ENCODE measurements around the gene IFRD2. TPM values are rescaled to one million over a fixed set of nuclear protein-coding genes. Genes with fewer than 3 reads are reported as not detected.
"Not testable (repeated sequence)": the region's sequence is repeated elsewhere in the genome, so short reads cannot be mapped to it uniquely, and the experiment has no call there.

Gene IFRD2
- total and polyA plus RNA-seq, 4 experiments from 2014 or later: 58.6 to 84.7 (median 63.7) TPM

DNA sequence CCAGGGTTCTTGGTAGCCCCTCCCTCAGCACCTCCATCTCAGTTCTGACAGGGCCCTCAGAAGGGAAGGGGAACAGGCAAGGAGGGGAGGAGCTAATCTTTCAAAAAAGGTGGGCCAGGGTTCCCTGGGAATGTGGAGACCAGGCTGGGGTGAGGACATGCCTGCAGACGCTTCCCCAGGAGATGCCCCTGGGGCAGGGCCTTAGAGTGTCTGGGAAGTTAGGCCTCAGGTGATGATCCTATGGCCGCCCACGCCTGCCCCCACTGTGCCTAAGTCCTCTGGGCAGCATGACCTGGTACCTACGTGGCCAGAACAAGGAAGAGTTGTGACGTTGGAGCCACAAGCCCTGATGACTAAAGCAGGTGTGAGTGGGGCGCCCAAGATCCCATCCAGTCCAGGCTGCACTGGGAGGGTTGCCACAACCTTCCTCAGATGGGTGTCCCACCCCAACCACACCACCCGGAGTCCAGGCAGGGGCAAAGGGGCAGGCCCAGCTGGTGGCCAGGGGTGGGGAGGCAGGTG, 27.2 kb downstream of the IFRD2 start:
- Histone ChIP-seq H3K4me3 (ENCODE audit: low read length in 2 of 2) (no peak overlapping the region), H3K36me3 (ENCODE audit: insufficient read depth, low read length) (no peaks in the 10 kb centered on the region), H3K27me3 (ENCODE audit: insufficient read depth, low read length) (no peaks in the 10 kb centered on the region), H3K4me1 (ENCODE audit: insufficient read depth, low read length) (peaks cover 7% of the 10 kb centered on the region), H3K27ac (ENCODE audit: low read depth, low read length) (no peak overlapping the region), H3K9me3 (ENCODE audit: control insufficient read depth in 1 of 2, low read length in 2 of 2) (no peaks in the 10 kb centered on the region)
- ChIA-PET POLR2A (ENCODE audit: partially characterized antibody) (no interaction called here), CTCF (ENCODE audit: partially characterized antibody) (interaction anchor here (1.2 to 1.4 kb wide), 2 partner anchors 18 to 74 kb away, joined by 3 to 4 read pairs; no protein-coding TSS in a partner anchor)
- Mint-ChIP-seq H3K4me3 (no peak overlapping the region), H3K9me3 (peaks cover 0 to 2% (median 0%) of the 10 kb centered on the region in 8 donors), H3K27ac (no peak overlapping the region), H3K36me3 (no peaks in the 10 kb centered on the region), H3K4me1 (no peaks in the 10 kb centered on the region), H3K27me3 (peaks cover 0 to 3% of the 10 kb centered on the region in 2 donors)
- intact Hi-C loops (cut with micrococcal nuclease): no loop called here
- peak in 1 of 5 donors; percentile 34 for DNase-seq

- H3K27ac ChIP-seq (ENCODE audit: low read depth, low read length): no peak overlapping the region
- H3K9me3 ChIP-seq (ENCODE audit: control insufficient read depth in 1 of 2, low read length in 2 of 2): no peaks in the 10 kb centered on the region
- H3K36me3 ChIP-seq (ENCODE audit: insufficient read depth, low read length): no peaks in the 10 kb centered on the region
- peaks cover 11% of the 10 kb centered on the region for H3K4me1 ChIP-seq (ENCODE audit: insufficient read depth, low read length)
- H3K4me3 Mint-ChIP-seq: no peak overlapping the region
- DNase-seq: peak in 1 of 5 donors; percentile 20
- H3K9me3 Mint-ChIP-seq: peaks cover 0 to 2% (median 0%) of the 10 kb centered on the region in 8 donors
- peaks cover 0 to 1% of the 10 kb centered on the region in 2 donors for H3K36me3 Mint-ChIP-seq
- intact Hi-C loops (cut with micrococcal nuclease): no loop called here
- no peak overlapping the region for H3K4me3 ChIP-seq (ENCODE audit: low read length in 2 of 2)
- no peaks in the 10 kb centered on the region for H3K27me3 ChIP-seq (ENCODE audit: insufficient read depth, low read length)
- POLR2A ChIA-PET (ENCODE audit: partially characterized antibody): interaction anchor here (0.6 to 1.5 kb wide), 5 partner anchors 15 to 793 kb away, joined by 3 to 8 read pairs (median 5); no protein-coding TSS in a partner anchor
- peaks cover 2 to 4% (median 3%) of the 10 kb centered on the region in 4 donors for H3K4me1 Mint-ChIP-seq
- H3K27ac Mint-ChIP-seq: no peak overlapping the region
- H3K27me3 Mint-ChIP-seq: peaks cover 0 to 3% of the 10 kb centered on the region in 2 donors
- CTCF ChIA-PET (ENCODE audit: partially characterized antibody): interaction anchor here (0.7 to 1.9 kb wide), 3 partner anchors 14 to 18 kb away, joined by 3 to 6 read pairs (median 4); no protein-coding TSS in a partner anchor
These were observed 27.8 kb downstream of the IFRD2 start for GRCh38 chr3:50264383-50264963.

DNA sequence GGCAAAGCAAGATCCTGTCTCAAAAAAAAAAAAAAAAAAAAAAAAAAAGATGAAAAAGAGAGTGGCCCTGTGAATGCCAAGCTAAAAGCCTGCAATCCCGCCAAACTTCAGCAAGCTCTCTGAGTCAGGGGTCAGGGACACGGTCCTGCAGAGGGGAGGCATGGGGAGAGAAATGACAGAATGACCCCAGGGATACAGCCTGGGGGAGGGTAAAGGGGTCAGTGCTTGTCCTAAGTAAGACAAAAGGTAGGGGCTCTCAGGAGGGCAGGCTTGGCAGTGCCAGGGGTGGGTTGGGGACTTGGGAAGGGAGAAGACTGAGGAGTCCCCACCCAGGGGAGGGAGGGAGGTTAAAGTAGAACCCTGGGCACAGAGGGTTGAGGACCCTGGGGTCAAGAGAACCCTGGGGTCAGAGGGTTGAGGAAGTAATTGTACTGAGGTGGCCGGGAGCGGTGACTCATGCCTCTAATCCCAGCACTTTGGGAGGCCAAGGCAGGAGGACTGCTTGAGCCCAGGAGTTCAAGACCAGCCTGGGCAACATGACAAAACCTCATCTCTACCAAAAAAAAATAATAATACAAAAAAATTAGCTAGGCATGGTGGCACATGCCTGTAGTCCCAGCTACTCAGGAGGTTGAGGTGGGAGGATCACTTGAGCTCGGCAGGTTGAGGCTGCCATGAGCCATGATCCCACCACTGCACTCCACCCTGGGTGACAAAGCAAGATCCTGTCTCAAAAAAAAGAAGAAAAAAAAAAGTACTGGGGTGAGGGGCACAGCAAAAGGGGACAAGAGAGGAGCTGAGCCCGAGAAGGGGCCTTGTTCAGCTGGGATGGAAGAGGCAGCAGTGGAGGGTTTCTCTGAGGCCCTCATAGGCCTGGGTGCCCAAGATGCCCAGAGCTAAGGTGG, 28.5 kb downstream of the IFRD2 start:
- Histone ChIP-seq H3K4me3 (ENCODE audit: low read length in 2 of 2) (no peak overlapping the region), H3K27ac (ENCODE audit: low read depth, low read length) (no peak overlapping the region), H3K9me3 (ENCODE audit: control insufficient read depth in 1 of 2, low read length in 2 of 2) (no peaks in the 10 kb centered on the region), H3K27me3 (ENCODE audit: insufficient read depth, low read length) (no peaks in the 10 kb centered on the region), H3K4me1 (ENCODE audit: insufficient read depth, low read length) (peaks cover 13% of the 10 kb centered on the region), H3K36me3 (ENCODE audit: insufficient read depth, low read length) (no peaks in the 10 kb centered on the region)
- peak in 1 of 5 donors; percentile 35 for DNase-seq
- Mint-ChIP-seq H3K36me3 (peaks cover 0 to 8% of the 10 kb centered on the region in 2 donors), H3K27me3 (peaks cover 0 to 3% of the 10 kb centered on the region in 2 donors), H3K4me3 (no peak overlapping the region), H3K9me3 (peaks cover 0 to 2% (median 0%) of the 10 kb centered on the region in 8 donors), H3K27ac (peak overlapping the region in 1 of 7 donors; percentile 75), H3K4me1 (peaks cover 2 to 9% (median 4%) of the 10 kb centered on the region in 4 donors)
- intact Hi-C loops (cut with micrococcal nuclease): no loop called here
- POLR2A ChIA-PET (ENCODE audit: partially characterized antibody): interaction anchor here (0.6 to 1.5 kb wide), 10 partner anchors 12 to 793 kb away, joined by 3 to 8 read pairs (median 4); partner anchors contain the start of genes HYAL3, LSMEM2 and NAA80
- CTCF ChIA-PET (ENCODE audit: partially characterized antibody): interaction anchor here (0.6 to 1.9 kb wide), 6 partner anchors 8 to 45 kb away, joined by 3 to 10 read pairs (median 4); no protein-coding TSS in a partner anchor

DNA sequence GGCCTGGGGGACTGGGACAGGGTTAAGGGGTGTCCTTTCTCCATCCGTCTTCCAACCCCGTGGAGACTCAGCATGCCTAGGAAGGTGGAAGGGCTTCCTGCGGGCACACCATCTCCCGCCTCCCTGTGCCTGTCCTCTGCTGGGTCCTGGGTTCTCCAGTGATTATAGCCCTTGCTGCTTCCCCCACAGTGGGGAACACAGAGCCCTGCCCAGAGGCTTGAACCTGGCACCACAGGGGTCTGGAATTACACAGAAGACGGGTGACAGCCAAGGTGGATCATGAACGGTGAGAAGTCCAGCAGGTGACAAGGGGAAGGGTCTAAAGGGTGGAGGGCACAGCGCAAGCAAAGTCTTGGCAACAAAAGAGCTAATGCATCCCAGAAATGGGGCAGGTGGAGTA, 29.5 kb downstream of the IFRD2 start:
- Mint-ChIP-seq H3K4me3 (no peak overlapping the region), H3K9me3 (peaks cover 0 to 2% (median 0%) of the 10 kb centered on the region in 8 donors), H3K27me3 (no peaks in the 10 kb centered on the region), H3K27ac (peak overlapping the region in 2 of 7 donors; percentile 30 to 47), H3K4me1 (peaks cover 2 to 9% (median 4%) of the 10 kb centered on the region in 4 donors), H3K36me3 (peaks cover under 1 to 14% of the 10 kb centered on the region in 2 donors)
- intact Hi-C loops (cut with micrococcal nuclease): no loop called here
- peak in 1 of 5 donors; percentile 9 for DNase-seq
- Histone ChIP-seq H3K27me3 (ENCODE audit: insufficient read depth, low read length) (no peaks in the 10 kb centered on the region), H3K4me3 (ENCODE audit: low read length in 2 of 2) (no peak overlapping the region), H3K9me3 (ENCODE audit: control insufficient read depth in 1 of 2, low read length in 2 of 2) (no peaks in the 10 kb centered on the region), H3K4me1 (ENCODE audit: insufficient read depth, low read length) (peaks cover 13% of the 10 kb centered on the region), H3K36me3 (ENCODE audit: insufficient read depth, low read length) (peaks cover 7% of the 10 kb centered on the region), H3K27ac (ENCODE audit: low read depth, low read length) (no peak overlapping the region)
- ChIA-PET CTCF (ENCODE audit: partially characterized antibody) (interaction anchor here (1.3 to 1.9 kb wide), 2 partner anchors 12 to 16 kb away, joined by 6 to 10 read pairs; no protein-coding TSS in a partner anchor), POLR2A (ENCODE audit: partially characterized antibody) (interaction anchor here (0.8 to 1.5 kb wide), 4 partner anchors 16 to 36 kb away, joined by 3 to 8 read pairs (median 4); partner anchors contain the start of genes HYAL3, LSMEM2 and NAA80)

GRCh38 chr3:50262200-50262599, 30.0 kb downstream of the IFRD2 start:
- POLR2A ChIA-PET (ENCODE audit: partially characterized antibody): interaction anchor here (1.3 to 5.2 kb wide), 2 partner anchors 14 to 75 kb away, joined by 4 to 35 read pairs; no protein-coding TSS in a partner anchor

DNA sequence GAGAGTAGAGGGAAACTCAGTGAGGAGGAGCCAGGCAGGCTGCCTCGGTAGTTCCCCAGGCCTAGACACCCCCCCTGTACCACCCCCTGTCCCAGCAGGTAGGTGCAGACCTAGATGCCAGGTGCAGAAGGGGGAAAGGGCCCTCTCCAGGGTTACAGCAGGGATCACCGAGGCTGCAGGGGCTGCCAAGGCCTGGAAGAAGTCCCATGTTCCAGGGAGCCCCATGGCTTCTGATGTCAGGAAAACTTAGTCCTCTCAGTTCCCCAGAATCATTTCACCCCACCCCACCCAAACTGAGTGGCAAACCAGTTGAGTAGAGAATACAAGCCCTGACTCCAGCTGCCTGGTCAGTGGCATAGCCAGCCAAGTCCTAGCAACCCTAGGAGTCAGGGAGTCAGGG, 30.7 kb downstream of the IFRD2 start:
- peak overlapping the region in 1 of 7 donors; percentile 42 for H3K27ac Mint-ChIP-seq
- intact Hi-C loops (cut with micrococcal nuclease): no loop called here
- peaks cover 0 to 2% (median 0%) of the 10 kb centered on the region in 8 donors for H3K9me3 Mint-ChIP-seq

More at GRCh38 chr3:50262200-50262599, 30.0 kb downstream of the IFRD2 start:
- H3K27me3 ChIP-seq (ENCODE audit: insufficient read depth, low read length); H3K4me3 ChIP-seq (ENCODE audit: low read length in 2 of 2); H3K27ac ChIP-seq (ENCODE audit: low read depth, low read length); H3K4me3 Mint-ChIP-seq; H3K9me3 ChIP-seq (ENCODE audit: control insufficient read depth in 1 of 2, low read length in 2 of 2); H3K27me3 Mint-ChIP-seq; intact Hi-C loops (cut with micrococcal nuclease); H3K9me3 Mint-ChIP-seq; H3K4me1 Mint-ChIP-seq: not testable (repeated sequence)
- Histone ChIP-seq H3K4me1 (ENCODE audit: insufficient read depth, low read length) (peaks cover 13% of the 10 kb centered on the region), H3K36me3 (ENCODE audit: insufficient read depth, low read length) (peaks cover 12% of the 10 kb centered on the region)
- Mint-ChIP-seq H3K27ac (peak overlapping the region in 2 of 7 donors; percentile 46 to 59), H3K36me3 (peaks cover 6 to 20% of the 10 kb centered on the region in 2 donors)
- CTCF ChIA-PET (ENCODE audit: partially characterized antibody): interaction anchor here (1.0 to 4.3 kb wide), 4 partner anchors 15 to 70 kb away, joined by 3 to 31 read pairs (median 6); partner anchors contain the start of gene GNAT1
- peak in 1 of 5 donors; percentile 16 for DNase-seq

More for the DNA sequence above, 30.7 kb downstream of the IFRD2 start:
- Mint-ChIP-seq H3K27me3 (no peaks in the 10 kb centered on the region), H3K4me1 (peaks cover 3 to 9% (median 4%) of the 10 kb centered on the region in 4 donors), H3K36me3 (peaks cover 13 to 27% of the 10 kb centered on the region in 2 donors), H3K4me3 (peak overlapping the region in 2 of 8 donors; percentile 32 to 54)
- Histone ChIP-seq H3K36me3 (ENCODE audit: insufficient read depth, low read length) (peaks cover 19% of the 10 kb centered on the region), H3K4me3 (ENCODE audit: low read length in 2 of 2) (no peak overlapping the region), H3K27me3 (ENCODE audit: insufficient read depth, low read length) (no peaks in the 10 kb centered on the region), H3K27ac (ENCODE audit: low read depth, low read length) (no peak overlapping the region), H3K4me1 (ENCODE audit: insufficient read depth, low read length) (peaks cover 13% of the 10 kb centered on the region), H3K9me3 (ENCODE audit: control insufficient read depth in 1 of 2, low read length in 2 of 2) (no peaks in the 10 kb centered on the region)
- DNase-seq: peak in 1 of 5 donors; percentile 29
- ChIA-PET POLR2A (ENCODE audit: partially characterized antibody) (interaction anchor here (1.3 to 5.2 kb wide), 3 partner anchors 13 to 76 kb away, joined by 3 to 35 read pairs (median 4); no protein-coding TSS in a partner anchor), CTCF (ENCODE audit: partially characterized antibody) (interaction anchor here (1.0 to 6.2 kb wide), 7 partner anchors 12 to 69 kb away, joined by 3 to 34 read pairs (median 8); partner anchors contain the start of genes GNAT1 and TUSC2)

Measured in CD4-positive, alpha-beta memory T cell (primary cell).